GM04503 (cell line): ENCODE measurements around the gene SDK1.

Experiments
- DNase-seq: peaks from one replicate; pipeline ENCODE4 v3.0.0-alpha.2; 2012; ENCODE audit warnings: low read depth

SDK1 gene

GRCh38 chr7:4102231-4102841, 801.3 kb downstream of the SDK1 start:
- DNase-seq, result no peak

- no peak for DNase-seq
Observed at GRCh38 chr7:4103352-4104091, 802.5 kb downstream of the SDK1 start.

GRCh38 chr7:4107839-4108238, 806.8 kb downstream of the SDK1 start:
- no peak for DNase-seq

GRCh38 chr7:4108951-4109350, 807.9 kb downstream of the SDK1 start:
- DNase-seq, result no peak

GRCh38 chr7:4109481-4110110, 808.5 kb downstream of the SDK1 start:
- no peak for DNase-seq

- DNase-seq, result no peak
Observed at GRCh38 chr7:4110438-4110837, 809.4 kb downstream of the SDK1 start.

- DNase-seq, result no peak
Observed at GRCh38 chr7:4111166-4111565, 810.1 kb downstream of the SDK1 start.

GRCh38 chr7:4113271-4113670, 812.2 kb downstream of the SDK1 start:
- no peak for DNase-seq

- DNase-seq, result no peak
Observed at GRCh38 chr7:4113976-4114375, 812.9 kb downstream of the SDK1 start.

- no peak for DNase-seq
Observed at GRCh38 chr7:4115442-4115841, 814.4 kb downstream of the SDK1 start.

GRCh38 chr7:4115941-4116610, 815.0 kb downstream of the SDK1 start:
- no peak for DNase-seq

- DNase-seq, result no peak
Observed at GRCh38 chr7:4119848-4120247, 818.8 kb downstream of the SDK1 start.

GRCh38 chr7:4123346-4123745, 822.3 kb downstream of the SDK1 start:
- no peak for DNase-seq

- DNase-seq, result no peak
Observed at GRCh38 chr7:4123823-4124222, 822.8 kb downstream of the SDK1 start.

GRCh38 chr7:4124556-4125477, 823.8 kb downstream of the SDK1 start:
- DNase-seq, result no peak

- DNase-seq, result no peak
Observed at GRCh38 chr7:4127909-4128560, 827.0 kb downstream of the SDK1 start.

- DNase-seq, result no peak
Observed at GRCh38 chr7:4129481-4130122, 828.5 kb downstream of the SDK1 start.

- DNase-seq, result no peak
Observed at GRCh38 chr7:4131063-4131462, 830.0 kb downstream of the SDK1 start.

GRCh38 chr7:4132221-4132620, 831.2 kb downstream of the SDK1 start:
- DNase-seq, result no peak

- no peak for DNase-seq
Observed at GRCh38 chr7:4133491-4134044, 832.5 kb downstream of the SDK1 start.
